Calu3 (cell line): ENCODE measurements around the gene DCLK2. TPM values are rescaled to one million over a fixed set of nuclear protein-coding genes. Genes with fewer than 3 reads are reported as not detected.

Experiments
- BruUV-seq: library from RNA; stranded (reverse); fragments of 400-500 nt; replicated peaks from 2 replicates; lab custom pipeline; 2021; lab: Mats Ljungman, UMichigan
- CTCF ChIA-PET: fragments of 300-600 bp; sonication (Branson Sonifier 250); formaldehyde crosslinking; loops from one replicate; lab custom pipeline; 2022; ENCODE audit warnings: antibody characterized with exemption; lab: Charles Lee
- DNase-seq: peaks from one replicate; pipeline ENCODE4 v3.0.0; 2022
- H3K27ac Mint-ChIP-seq: one replicate; pipeline ENCODE4 v1.8.0; 2022; ENCODE audit warnings: mixed read lengths; ENCODE audit not compliant: unreplicated experiment
- H3K27me3 Mint-ChIP-seq: one replicate; pipeline ENCODE4 v1.8.0; 2022; ENCODE audit warnings: mixed read lengths; ENCODE audit not compliant: unreplicated experiment
- H3K36me3 Mint-ChIP-seq: one replicate; pipeline ENCODE4 v1.8.0; 2022; ENCODE audit warnings: mild to moderate bottlenecking, moderate library complexity, mixed read lengths; ENCODE audit not compliant: insufficient read depth, unreplicated experiment
- H3K4me1 Mint-ChIP-seq: one replicate; pipeline ENCODE4 v1.8.0; 2022; ENCODE audit warnings: mild to moderate bottlenecking, low read depth, mixed read lengths; ENCODE audit not compliant: unreplicated experiment
- H3K4me3 Mint-ChIP-seq: one replicate; pipeline ENCODE4 v1.8.0; 2022; ENCODE audit warnings: mild to moderate bottlenecking, low read depth, moderate library complexity, mixed read lengths; ENCODE audit not compliant: unreplicated experiment
- H3K9me3 Mint-ChIP-seq: one replicate; pipeline ENCODE4 v1.8.0; 2022; ENCODE audit warnings: low read depth, mixed read lengths; ENCODE audit not compliant: unreplicated experiment
- CTCF ChIP-seq: fragments of 200-600 bp; IDR thresholded peaks from one replicate; pipeline ENCODE4 v1.8.0; 2022; ENCODE audit warnings: antibody characterized with exemption; ENCODE audit not compliant: unreplicated experiment
- intact Hi-C: fragments of 100-400 bp; cut with micrococcal nuclease; formaldehyde crosslinking; loops from one replicate; pipeline ENCODE4 v1.10.0; 2022; ENCODE audit not compliant: unreplicated experiment
- total RNA-seq: library from RNA; stranded (reverse); gene quantifications from 2 replicates; pipeline ENCODE4 v1.2.3, GENCODE V29; 2022

The DCLK2 gene
- total RNA-seq, 1 experiment from 2014 or later = 0.31 TPM

GRCh38 chr4:150231107-150231770 lies 153.0 kb downstream of the DCLK2 start:
- H3K27me3 Mint-ChIP-seq = peaks cover 12% of the 10 kb centered on the region
- no peak for TF ChIP-seq CTCF
- DNase-seq = no peak
- BruUV-seq = no TSS peak
- intact Hi-C loops = no loop called here
- no peaks in the 10 kb centered on the region for H3K9me3 Mint-ChIP-seq
- CTCF ChIA-PET = interaction anchor here (1.1 kb wide), 1 partner anchor 14 kb away, joined by 3 read pairs; no protein-coding TSS in a partner anchor
- H3K4me1 Mint-ChIP-seq = no peaks in the 10 kb centered on the region
- H3K36me3 Mint-ChIP-seq = no peaks in the 10 kb centered on the region
- H3K4me3 Mint-ChIP-seq = no peak overlapping the region
- H3K27ac Mint-ChIP-seq = no peak overlapping the region

GRCh38 chr4:150232029-150232428 lies 153.8 kb downstream of the DCLK2 start:
- DNase-seq = no peak

GRCh38 chr4:150234246-150234645 lies 156.0 kb downstream of the DCLK2 start:
- H3K4me1 Mint-ChIP-seq = no peaks in the 10 kb centered on the region
- H3K36me3 Mint-ChIP-seq = no peaks in the 10 kb centered on the region
- H3K9me3 Mint-ChIP-seq = no peaks in the 10 kb centered on the region
- no TSS peak for BruUV-seq
- H3K27ac Mint-ChIP-seq = no peak overlapping the region
- no peak for DNase-seq
- H3K27me3 Mint-ChIP-seq = peaks cover 12% of the 10 kb centered on the region
- intact Hi-C loops = no loop called here
- CTCF ChIA-PET = no interaction called here
- no peak for TF ChIP-seq CTCF
- H3K4me3 Mint-ChIP-seq = no peak overlapping the region

More at GRCh38 chr4:150232029-150232428, 153.8 kb downstream of the DCLK2 start:
- H3K27ac Mint-ChIP-seq = no peak overlapping the region
- H3K4me1 Mint-ChIP-seq = no peaks in the 10 kb centered on the region
- peaks cover 12% of the 10 kb centered on the region for H3K27me3 Mint-ChIP-seq
- TF ChIP-seq CTCF = no peak
- H3K36me3 Mint-ChIP-seq = no peaks in the 10 kb centered on the region
- BruUV-seq = no TSS peak
- no peak overlapping the region for H3K4me3 Mint-ChIP-seq
- intact Hi-C loops = no loop called here
- CTCF ChIA-PET = interaction anchor here (1.1 kb wide), 1 partner anchor 13 kb away, joined by 3 read pairs; no protein-coding TSS in a partner anchor
- no peaks in the 10 kb centered on the region for H3K9me3 Mint-ChIP-seq

- no peak overlapping the region for H3K27ac Mint-ChIP-seq
- H3K4me3 Mint-ChIP-seq = no peak overlapping the region
- CTCF ChIA-PET = no interaction called here
- intact Hi-C loops = no loop called here
- no peak for DNase-seq
- peaks cover 12% of the 10 kb centered on the region for H3K27me3 Mint-ChIP-seq
- H3K36me3 Mint-ChIP-seq = no peaks in the 10 kb centered on the region
- BruUV-seq = no TSS peak
- H3K4me1 Mint-ChIP-seq = no peaks in the 10 kb centered on the region
- no peaks in the 10 kb centered on the region for H3K9me3 Mint-ChIP-seq
- TF ChIP-seq CTCF = no peak
Observed at GRCh38 chr4:150235317-150235716, 157.1 kb downstream of the DCLK2 start.
